Left ventricle myocardium inferior (tissue), 1 donor: ENCODE measurements around the gene KIF19. TPM values are rescaled to one million over a fixed set of nuclear protein-coding genes. Genes with fewer than 3 reads are reported as not detected.

Source experiments
- DNase-seq: peaks from one replicate; pipeline ENCODE4 v3.0.0-alpha.2; 2020
- H3K27ac ChIP-seq: fragments of 200-600 bp; replicated peaks from 2 replicates; pipeline ENCODE4 v1.8.0; 2021
- H3K27me3 ChIP-seq: fragments of 200-600 bp; 2 replicates; pipeline ENCODE4 v1.8.0; 2021; ENCODE audit warnings: low read depth
- H3K36me3 ChIP-seq: fragments of 200-600 bp; 2 replicates; pipeline ENCODE4 v1.8.0; 2021
- H3K4me1 ChIP-seq: fragments of 200-600 bp; 2 replicates; pipeline ENCODE4 v1.8.0; 2021
- H3K4me3 ChIP-seq: fragments of 200-600 bp; 2 replicates; pipeline ENCODE4 v1.8.0; 2021; ENCODE audit warnings: mild to moderate bottlenecking, moderate library complexity
- H3K9me3 ChIP-seq: fragments of 200-600 bp; replicated peaks from 2 replicates; pipeline ENCODE4 v1.8.0; 2021
- CTCF ChIP-seq: fragments of 200-600 bp; IDR thresholded peaks from 2 replicates; pipeline ENCODE4 v1.8.0; 2021; ENCODE audit warnings: antibody characterized with exemption, mild to moderate bottlenecking, borderline replicate concordance
- intact Hi-C: fragments of 100-400 bp; cut with micrococcal nuclease; formaldehyde crosslinking; loops from one replicate; pipeline ENCODE4 v1.11.0; 2022
- total RNA-seq: library from RNA; stranded (reverse); fragmentation: NEBNext Ultra II Directional; extraction: Animal tissue kit (Norgen Biotek cat#: 25700); gene quantifications from one replicate; pipeline ENCODE4 v1.2.1, GENCODE V29; 2021
- donor health status: DM: no; HTN: yes; CAD: no; lungs with severe emphysema.

The KIF19 gene
- total RNA-seq, 1 donor from 2014 or later: 0.08 TPM

- DNase-seq: no peak
- no peak overlapping the region for H3K4me3 ChIP-seq
- H3K4me1 ChIP-seq: no peaks in the 10 kb centered on the region
- H3K36me3 ChIP-seq: no peaks in the 10 kb centered on the region
- H3K27ac ChIP-seq: no peak overlapping the region
- H3K27me3 ChIP-seq: peaks cover 7% of the 10 kb centered on the region
- no peaks in the 10 kb centered on the region for H3K9me3 ChIP-seq
- TF ChIP-seq CTCF: no peak
- intact Hi-C loops: no loop called here
These were observed 9.6 kb downstream of the KIF19 start for GRCh38 chr17:74335529-74336062.

- no peaks in the 10 kb centered on the region for H3K36me3 ChIP-seq
- H3K27me3 ChIP-seq: peaks cover 6% of the 10 kb centered on the region
- no peaks in the 10 kb centered on the region for H3K4me1 ChIP-seq
These were observed 10.3 kb downstream of the KIF19 start for GRCh38 chr17:74336307-74336706.

GRCh38 chr17:74337834-74338500, 11.9 kb downstream of the KIF19 start:
- H3K27me3 ChIP-seq: peaks cover 14% of the 10 kb centered on the region
- no peaks in the 10 kb centered on the region for H3K36me3 ChIP-seq
- DNase-seq: no peak
- no peak overlapping the region for H3K4me3 ChIP-seq
- H3K4me1 ChIP-seq: no peaks in the 10 kb centered on the region
- no peak for TF ChIP-seq CTCF
- intact Hi-C loops: no loop called here
- H3K9me3 ChIP-seq: no peaks in the 10 kb centered on the region
- no peak overlapping the region for H3K27ac ChIP-seq

More at GRCh38 chr17:74336307-74336706, 10.3 kb downstream of the KIF19 start:
- intact Hi-C loops: no loop called here
- no peak for DNase-seq
- TF ChIP-seq CTCF: no peak
- no peaks in the 10 kb centered on the region for H3K9me3 ChIP-seq
- no peak overlapping the region for H3K27ac ChIP-seq
- no peak overlapping the region for H3K4me3 ChIP-seq

GRCh38 chr17:74339537-74340195, 13.6 kb downstream of the KIF19 start:
- Histone ChIP-seq H3K27ac (no peak overlapping the region), H3K4me1 (no peaks in the 10 kb centered on the region), H3K9me3 (no peaks in the 10 kb centered on the region), H3K36me3 (no peaks in the 10 kb centered on the region), H3K4me3 (no peak overlapping the region), H3K27me3 (peaks cover 31% of the 10 kb centered on the region)
- DNase-seq: no peak
- TF ChIP-seq CTCF: no peak
- intact Hi-C loops: no loop called here

GRCh38 chr17:74340470-74341023, 14.5 kb downstream of the KIF19 start:
- no peak overlapping the region for H3K27ac ChIP-seq
- no peak for TF ChIP-seq CTCF
- intact Hi-C loops: no loop called here
- H3K4me3 ChIP-seq: no peak overlapping the region
- H3K27me3 ChIP-seq: peaks cover 32% of the 10 kb centered on the region
- H3K36me3 ChIP-seq: no peaks in the 10 kb centered on the region
- no peak for DNase-seq
- no peaks in the 10 kb centered on the region for H3K9me3 ChIP-seq
- no peaks in the 10 kb centered on the region for H3K4me1 ChIP-seq
